ENCODE results near the gene PLEKHH2. TPM values are rescaled to one million over a fixed set of nuclear protein-coding genes. Genes with fewer than 3 reads are reported as not detected.

PLEKHH2 gene
- total and polyA plus RNA-seq, 12 donors = 0.23 to 3.1 (median 1.2) TPM

DNA sequence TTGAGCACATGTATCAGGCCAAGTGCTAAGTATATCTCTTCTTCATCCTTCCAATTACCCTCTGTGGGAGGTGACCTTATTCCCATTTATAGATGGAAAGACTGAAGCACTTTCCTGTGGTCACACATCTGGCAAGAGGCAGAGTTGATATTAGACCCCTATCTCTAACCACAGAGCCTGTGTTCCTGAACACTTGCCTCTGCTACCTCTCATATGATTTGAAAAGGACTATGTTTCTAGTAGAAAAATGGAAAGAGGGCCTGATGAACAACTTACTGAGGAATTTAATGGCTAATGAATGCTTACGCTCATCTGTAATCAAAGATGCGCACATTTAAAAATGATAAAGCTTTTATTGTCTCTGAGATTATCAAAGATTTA is 90.6 kb downstream of the PLEKHH2 start:
- Histone ChIP-seq H3K4me3 (no peak overlapping the region), H3K9me3 (no peaks in the 10 kb centered on the region), H3K4me1 (peaks cover 0 to 10% (median 0%) of the 10 kb centered on the region in 9 donors), H3K36me3 (no peaks in the 10 kb centered on the region), H3K27me3 (no peaks in the 10 kb centered on the region), H3K27ac (no peak overlapping the region)
- intact Hi-C loops (cut with DNase I) = no loop called here
- ATAC-seq (no peak), DNase-seq (no peak)
- WGBS, 2 donors = 97 to 100% methylated on average over 2 of the region's 2 CpGs
- TF ChIP-seq, protein P1, sequence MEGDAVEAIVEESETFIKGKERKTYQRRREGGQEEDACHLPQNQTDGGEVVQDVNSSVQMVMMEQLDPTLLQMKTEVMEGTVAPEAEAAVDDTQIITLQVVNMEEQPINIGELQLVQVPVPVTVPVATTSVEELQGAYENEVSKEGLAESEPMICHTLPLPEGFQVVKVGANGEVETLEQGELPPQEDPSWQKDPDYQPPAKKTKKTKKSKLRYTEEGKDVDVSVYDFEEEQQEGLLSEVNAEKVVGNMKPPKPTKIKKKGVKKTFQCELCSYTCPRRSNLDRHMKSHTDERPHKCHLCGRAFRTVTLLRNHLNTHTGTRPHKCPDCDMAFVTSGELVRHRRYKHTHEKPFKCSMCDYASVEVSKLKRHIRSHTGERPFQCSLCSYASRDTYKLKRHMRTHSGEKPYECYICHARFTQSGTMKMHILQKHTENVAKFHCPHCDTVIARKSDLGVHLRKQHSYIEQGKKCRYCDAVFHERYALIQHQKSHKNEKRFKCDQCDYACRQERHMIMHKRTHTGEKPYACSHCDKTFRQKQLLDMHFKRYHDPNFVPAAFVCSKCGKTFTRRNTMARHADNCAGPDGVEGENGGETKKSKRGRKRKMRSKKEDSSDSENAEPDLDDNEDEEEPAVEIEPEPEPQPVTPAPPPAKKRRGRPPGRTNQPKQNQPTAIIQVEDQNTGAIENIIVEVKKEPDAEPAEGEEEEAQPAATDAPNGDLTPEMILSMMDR (IDR thresholded peaks at IDR 0.05) = no peak

- no peaks in the 10 kb centered on the region for H3K36me3 ChIP-seq
- DNase-seq (no peak), ATAC-seq (no peak)
- H3K9me3 ChIP-seq = no peaks in the 10 kb centered on the region
- intact Hi-C loops (cut with DNase I) = no loop called here
- no peaks in the 10 kb centered on the region for H3K27me3 ChIP-seq
- peaks cover 0 to 6% (median 0%) of the 10 kb centered on the region in 9 donors for H3K4me1 ChIP-seq
- H3K27ac ChIP-seq = peak overlapping the region in 1 of 10 donors; percentile 63
- TF ChIP-seq, protein P1 (IDR thresholded peaks at IDR 0.05) = no peak
- H3K4me3 ChIP-seq = no peak overlapping the region
- WGBS, 2 donors = 63% methylated on average over 5 of the region's 5 CpGs
Measured at GRCh38 chr2:43729491-43730174, 92.6 kb downstream of the PLEKHH2 start.

GRCh38 chr2:43731211-43731610 is 94.2 kb downstream of the PLEKHH2 start:
- Histone ChIP-seq H3K36me3 (no peaks in the 10 kb centered on the region), H3K4me1 (no peaks in the 10 kb centered on the region), H3K9me3 (no peaks in the 10 kb centered on the region), H3K27ac (peak overlapping the region in 4 of 10 donors; percentile 22 to 63 (median 25)), H3K4me3 (no peak overlapping the region), H3K27me3 (no peaks in the 10 kb centered on the region)
- 84 to 91% methylated on average over 1 of the region's 1 CpG for WGBS, 2 donors
- DNase-seq (no peak), ATAC-seq (no peak)
- TF ChIP-seq, protein P1 (IDR thresholded peaks at IDR 0.05) = no peak
- intact Hi-C loops (cut with DNase I) = no loop called here

GRCh38 chr2:43736637-43737036 is 99.6 kb downstream of the PLEKHH2 start:
- intact Hi-C loops (cut with DNase I) = no loop called here
- TF ChIP-seq, protein P1 (IDR thresholded peaks at IDR 0.05) = no peak
- Histone ChIP-seq H3K36me3 (peaks cover 0 to 10% (median 0%) of the 10 kb centered on the region in 9 donors), H3K27ac (no peak overlapping the region), H3K9me3 (no peaks in the 10 kb centered on the region), H3K4me3 (no peak overlapping the region), H3K27me3 (no peaks in the 10 kb centered on the region), H3K4me1 (no peaks in the 10 kb centered on the region)
- DNase-seq = no peak
- ATAC-seq = no peak
- 74 to 78% methylated on average over 6 of the region's 6 CpGs for WGBS, 2 donors
